HCT116 (cell line): ENCODE data around the gene C2orf81.

Experiments
- EZH2 ChIP-seq: fragments of 200-600 bp; sonication (generic); IDR thresholded peaks from 2 replicates; pipeline ENCODE4 v1.6.1; 2017; ENCODE audit warnings: antibody characterized with exemption, mixed run types
- EZH2phosphoT487 ChIP-seq: fragments of 200-600 bp; IDR thresholded peaks from 2 replicates; pipeline ENCODE4 v1.6.1; 2018; ENCODE audit warnings: antibody characterized with exemption, borderline replicate concordance
- POLR2A ChIP-seq: IDR thresholded peaks from 2 replicates; pipeline ENCODE4 v1.7.0; 2011; ENCODE audit warnings: borderline replicate concordance; ENCODE audit not compliant: insufficient read depth, insufficient read length; ENCODE audit errors: extremely low read depth
- POLR2AphosphoS5 ChIP-seq: IDR thresholded peaks from 2 replicates; pipeline ENCODE4 v1.6.1; 2011; ENCODE audit warnings: mild to moderate bottlenecking, low read depth, low read length, moderate library complexity
- RAD21 ChIP-seq: IDR thresholded peaks from 2 replicates; pipeline ENCODE4 v1.6.1; 2012; ENCODE audit warnings: low read depth, mild to moderate bottlenecking
- SIN3A ChIP-seq: IDR thresholded peaks from 2 replicates; pipeline ENCODE4 v1.6.1; 2012; ENCODE audit warnings: low read depth
- TF ChIP-seq, protein P1 (sequence below): IDR thresholded peaks from 2 replicates; pipeline ENCODE4 v1.6.1; 2012
- TF ChIP-seq, protein P2 (sequence below), 3 experiments: fragments of 200-600 bp in 1 of 3; sonication (generic) in 1 of 3; IDR thresholded peaks in 2 of 3; conservative IDR thresholded peaks in 1 of 3; 2 replicates each; pipeline ENCODE4 v1.5.1; 2012 to 2017; ENCODE audit warnings: low read depth in 2 of 3, low read length in 2 of 3, antibody characterized with exemption in 1 of 3, borderline replicate concordance in 1 of 3, control low read depth in 1 of 3, mild to moderate bottlenecking in 1 of 3, mixed read lengths in 1 of 3, mixed run types in 1 of 3, moderate library complexity in 1 of 3; ENCODE audit not compliant: insufficient read depth in 1 of 3
- TF ChIP-seq, protein P3 (sequence below): IDR thresholded peaks from 2 replicates; pipeline ENCODE4 v1.6.1; 2012; ENCODE audit warnings: low read depth

DNA sequence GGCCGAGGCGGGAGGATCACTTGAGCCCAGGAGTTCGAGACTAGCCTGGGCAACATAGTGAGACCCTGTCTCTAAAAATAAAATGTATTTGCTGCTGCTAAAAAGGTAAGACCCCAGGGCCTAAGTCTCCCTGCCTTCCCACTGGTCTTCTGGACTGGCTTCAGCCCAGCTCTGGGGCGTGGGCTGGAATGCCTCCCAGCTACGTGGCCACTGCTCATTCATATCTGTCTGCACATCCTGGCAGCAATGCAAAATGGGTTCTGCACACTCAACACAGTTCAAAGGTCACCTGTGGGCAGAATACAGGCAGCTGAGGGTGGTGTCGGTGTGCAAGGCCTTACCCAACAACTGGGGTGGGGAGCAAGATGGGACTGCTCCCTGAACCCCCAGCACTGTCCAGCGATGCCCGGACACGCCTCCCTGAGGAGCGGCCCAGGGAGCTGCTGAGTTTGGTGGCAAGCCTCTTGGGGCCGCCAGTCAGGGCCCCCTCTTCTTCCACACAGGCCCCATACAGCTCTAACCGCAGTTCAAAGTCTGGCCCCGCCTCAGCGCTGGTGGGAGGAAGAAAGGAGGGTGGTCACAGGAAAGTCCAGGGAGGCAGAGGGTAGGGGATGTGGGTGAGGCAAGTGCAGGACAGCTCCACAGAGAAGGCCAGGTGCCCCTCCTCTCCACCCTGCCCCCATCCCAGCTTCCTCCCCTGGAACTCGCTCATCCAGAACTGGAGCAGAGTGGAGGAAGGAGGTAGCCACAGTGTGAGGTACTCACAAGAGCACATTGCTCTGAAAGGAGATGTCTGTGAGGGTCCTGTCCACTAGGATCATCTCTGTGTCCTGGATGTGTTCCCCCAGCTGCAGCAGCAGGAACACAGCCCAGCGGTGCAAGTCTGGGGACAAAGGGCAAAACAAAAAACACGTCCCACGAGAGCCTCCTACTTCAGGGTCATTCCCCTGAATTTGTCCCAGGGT, 8.3 kb upstream of the C2orf81 start:
- TF ChIP-seq EZH2 (no peak), POLR2AphosphoS5 (no peak), POLR2A (no peak), SIN3A (no peak), RAD21 (no peak), EZH2phosphoT487 (no peak)
- TF ChIP-seq, protein P1, sequence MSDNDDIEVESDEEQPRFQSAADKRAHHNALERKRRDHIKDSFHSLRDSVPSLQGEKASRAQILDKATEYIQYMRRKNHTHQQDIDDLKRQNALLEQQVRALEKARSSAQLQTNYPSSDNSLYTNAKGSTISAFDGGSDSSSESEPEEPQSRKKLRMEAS, result no peak
- TF ChIP-seq, protein P2, sequence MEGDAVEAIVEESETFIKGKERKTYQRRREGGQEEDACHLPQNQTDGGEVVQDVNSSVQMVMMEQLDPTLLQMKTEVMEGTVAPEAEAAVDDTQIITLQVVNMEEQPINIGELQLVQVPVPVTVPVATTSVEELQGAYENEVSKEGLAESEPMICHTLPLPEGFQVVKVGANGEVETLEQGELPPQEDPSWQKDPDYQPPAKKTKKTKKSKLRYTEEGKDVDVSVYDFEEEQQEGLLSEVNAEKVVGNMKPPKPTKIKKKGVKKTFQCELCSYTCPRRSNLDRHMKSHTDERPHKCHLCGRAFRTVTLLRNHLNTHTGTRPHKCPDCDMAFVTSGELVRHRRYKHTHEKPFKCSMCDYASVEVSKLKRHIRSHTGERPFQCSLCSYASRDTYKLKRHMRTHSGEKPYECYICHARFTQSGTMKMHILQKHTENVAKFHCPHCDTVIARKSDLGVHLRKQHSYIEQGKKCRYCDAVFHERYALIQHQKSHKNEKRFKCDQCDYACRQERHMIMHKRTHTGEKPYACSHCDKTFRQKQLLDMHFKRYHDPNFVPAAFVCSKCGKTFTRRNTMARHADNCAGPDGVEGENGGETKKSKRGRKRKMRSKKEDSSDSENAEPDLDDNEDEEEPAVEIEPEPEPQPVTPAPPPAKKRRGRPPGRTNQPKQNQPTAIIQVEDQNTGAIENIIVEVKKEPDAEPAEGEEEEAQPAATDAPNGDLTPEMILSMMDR (IDR thresholded peaks at IDR 0.05 in 2 of 3, conservative IDR thresholded peaks at IDR 0.05 in 1 of 3; ENCODE audit: borderline replicate concordance in 1 of 3, insufficient read depth in 1 of 3, low read depth in 2 of 3, low read length in 2 of 3), result no peak
- TF ChIP-seq, protein P3, sequence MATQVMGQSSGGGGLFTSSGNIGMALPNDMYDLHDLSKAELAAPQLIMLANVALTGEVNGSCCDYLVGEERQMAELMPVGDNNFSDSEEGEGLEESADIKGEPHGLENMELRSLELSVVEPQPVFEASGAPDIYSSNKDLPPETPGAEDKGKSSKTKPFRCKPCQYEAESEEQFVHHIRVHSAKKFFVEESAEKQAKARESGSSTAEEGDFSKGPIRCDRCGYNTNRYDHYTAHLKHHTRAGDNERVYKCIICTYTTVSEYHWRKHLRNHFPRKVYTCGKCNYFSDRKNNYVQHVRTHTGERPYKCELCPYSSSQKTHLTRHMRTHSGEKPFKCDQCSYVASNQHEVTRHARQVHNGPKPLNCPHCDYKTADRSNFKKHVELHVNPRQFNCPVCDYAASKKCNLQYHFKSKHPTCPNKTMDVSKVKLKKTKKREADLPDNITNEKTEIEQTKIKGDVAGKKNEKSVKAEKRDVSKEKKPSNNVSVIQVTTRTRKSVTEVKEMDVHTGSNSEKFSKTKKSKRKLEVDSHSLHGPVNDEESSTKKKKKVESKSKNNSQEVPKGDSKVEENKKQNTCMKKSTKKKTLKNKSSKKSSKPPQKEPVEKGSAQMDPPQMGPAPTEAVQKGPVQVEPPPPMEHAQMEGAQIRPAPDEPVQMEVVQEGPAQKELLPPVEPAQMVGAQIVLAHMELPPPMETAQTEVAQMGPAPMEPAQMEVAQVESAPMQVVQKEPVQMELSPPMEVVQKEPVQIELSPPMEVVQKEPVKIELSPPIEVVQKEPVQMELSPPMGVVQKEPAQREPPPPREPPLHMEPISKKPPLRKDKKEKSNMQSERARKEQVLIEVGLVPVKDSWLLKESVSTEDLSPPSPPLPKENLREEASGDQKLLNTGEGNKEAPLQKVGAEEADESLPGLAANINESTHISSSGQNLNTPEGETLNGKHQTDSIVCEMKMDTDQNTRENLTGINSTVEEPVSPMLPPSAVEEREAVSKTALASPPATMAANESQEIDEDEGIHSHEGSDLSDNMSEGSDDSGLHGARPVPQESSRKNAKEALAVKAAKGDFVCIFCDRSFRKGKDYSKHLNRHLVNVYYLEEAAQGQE, result no peak
